Hepatocyte (in vitro differentiated cells): ENCODE data around the gene PALD1. TPM values are rescaled to one million over a fixed set of nuclear protein-coding genes. Genes with fewer than 3 reads are reported as not detected.

ENCODE experiments used
- DNase-seq: peaks from one replicate; pipeline ENCODE4 v3.0.0-alpha.2; 2016; ENCODE audit warnings: low spot score
- H2AFZ ChIP-seq: fragments of 200-600 bp; sonication (generic); 2 replicates; pipeline ENCODE4 v1.6.0; 2016; ENCODE audit warnings: antibody characterized with exemption, mild to moderate bottlenecking
- H3K27ac ChIP-seq: fragments of 200-600 bp; sonication (generic); 2 replicates; pipeline ENCODE4 v1.5.1; 2016; ENCODE audit warnings: mild to moderate bottlenecking
- H3K27me3 ChIP-seq: fragments of 200-600 bp; sonication (generic); 2 replicates; pipeline ENCODE4 v1.6.1; 2016
- H3K36me3 ChIP-seq: fragments of 200-600 bp; sonication (generic); replicated peaks from 2 replicates; pipeline ENCODE4 v1.5.1; 2016; ENCODE audit warnings: low read depth; ENCODE audit not compliant: insufficient read depth
- H3K4me1 ChIP-seq: fragments of 200-600 bp; sonication (generic); 2 replicates; pipeline ENCODE4 v1.5.1; 2016; ENCODE audit warnings: mild to moderate bottlenecking, moderate library complexity; ENCODE audit not compliant: insufficient read depth
- H3K4me2 ChIP-seq: fragments of 200-600 bp; sonication (generic); 2 replicates; pipeline ENCODE4 v1.6.0; 2016
- H3K4me3 ChIP-seq: fragments of 200-600 bp; sonication (generic); 2 replicates; pipeline ENCODE4 v1.5.1; 2016; ENCODE audit warnings: mild to moderate bottlenecking
- H3K79me2 ChIP-seq: fragments of 200-600 bp; sonication (generic); 2 replicates; pipeline ENCODE4 v1.6.0; 2017; ENCODE audit warnings: mild to moderate bottlenecking
- H3K9me2 ChIP-seq: fragments of 200-600 bp; sonication (generic); replicated peaks from 2 replicates; pipeline ENCODE4 v1.6.0; 2017; ENCODE audit warnings: mild to moderate bottlenecking; ENCODE audit not compliant: insufficient read depth
- H3K9me3 ChIP-seq: fragments of 200-600 bp; sonication (generic); 2 replicates; pipeline ENCODE4 v1.5.1; 2016; ENCODE audit warnings: low read depth, mild to moderate bottlenecking
- H4K20me1 ChIP-seq: fragments of 200-600 bp; sonication (generic); 2 replicates; pipeline ENCODE4 v1.6.0; 2016; ENCODE audit warnings: mild to moderate bottlenecking; ENCODE audit not compliant: insufficient read depth, poor library complexity, severe bottlenecking
- EZH2 ChIP-seq: fragments of 200-600 bp; sonication (generic); IDR thresholded peaks from 2 replicates; pipeline ENCODE4 v1.6.1; 2016; ENCODE audit warnings: antibody characterized with exemption, mild to moderate bottlenecking, borderline replicate concordance
- EZH2phosphoT487 ChIP-seq: fragments of 200-600 bp; sonication (generic); IDR thresholded peaks from one replicate; pipeline ENCODE4 v1.6.1; 2018; ENCODE audit warnings: antibody characterized with exemption, mild to moderate bottlenecking, low read depth, moderate library complexity; ENCODE audit not compliant: unreplicated experiment, severe bottlenecking
- WGBS: methylation state at CpG from one replicate; pipeline ENCODE4 v1.1.6; 2016; ENCODE audit warnings: low lambda C conversion rate; ENCODE audit errors: missing lambda C conversion rate; 5-methylcytosine and 5-hydroxymethylcytosine counted together
- polyA plus RNA-seq: library from polyadenylated mRNA; unstranded; fragments of >200 nt; fragmentation: Nextera tagmentation; extraction: Ambion mirVana; gene quantifications from 2 replicates; pipeline ENCODE4 v1.2.1, GENCODE V29; 2016
- total RNA-seq: library from RNA; depleted of rRNA; stranded (reverse); fragments of >200 nt; gene quantifications from 2 replicates; pipeline ENCODE4 v1.2.3, GENCODE V29; 2014
- TF ChIP-seq, protein P1 (sequence below): fragments of 200-600 bp; sonication (generic); IDR thresholded peaks from 2 replicates; pipeline ENCODE4 v1.5.1; 2016; ENCODE audit warnings: antibody characterized with exemption, mild to moderate bottlenecking; ENCODE audit not compliant: poor library complexity

The PALD1 gene
- total and polyA plus RNA-seq, 2 experiments from 2014 or later, result 1.3 to 2.2 TPM

- Histone ChIP-seq H3K9me3 (no peaks in the 10 kb centered on the region), H4K20me1 (no peaks in the 10 kb centered on the region), H3K4me3 (no peak overlapping the region), H3K27ac (no peak overlapping the region), H3K79me2 (no peaks in the 10 kb centered on the region), H2AFZ (no peak overlapping the region), H3K27me3 (no peaks in the 10 kb centered on the region), H3K4me2 (no peak overlapping the region), H3K4me1 (peaks cover 8% of the 10 kb centered on the region), H3K9me2 (no peaks in the 10 kb centered on the region), H3K36me3 (no peaks in the 10 kb centered on the region)
- no peak for DNase-seq
- 84% methylated on average over 6 of the region's 6 CpGs for WGBS
- TF ChIP-seq, protein P1, sequence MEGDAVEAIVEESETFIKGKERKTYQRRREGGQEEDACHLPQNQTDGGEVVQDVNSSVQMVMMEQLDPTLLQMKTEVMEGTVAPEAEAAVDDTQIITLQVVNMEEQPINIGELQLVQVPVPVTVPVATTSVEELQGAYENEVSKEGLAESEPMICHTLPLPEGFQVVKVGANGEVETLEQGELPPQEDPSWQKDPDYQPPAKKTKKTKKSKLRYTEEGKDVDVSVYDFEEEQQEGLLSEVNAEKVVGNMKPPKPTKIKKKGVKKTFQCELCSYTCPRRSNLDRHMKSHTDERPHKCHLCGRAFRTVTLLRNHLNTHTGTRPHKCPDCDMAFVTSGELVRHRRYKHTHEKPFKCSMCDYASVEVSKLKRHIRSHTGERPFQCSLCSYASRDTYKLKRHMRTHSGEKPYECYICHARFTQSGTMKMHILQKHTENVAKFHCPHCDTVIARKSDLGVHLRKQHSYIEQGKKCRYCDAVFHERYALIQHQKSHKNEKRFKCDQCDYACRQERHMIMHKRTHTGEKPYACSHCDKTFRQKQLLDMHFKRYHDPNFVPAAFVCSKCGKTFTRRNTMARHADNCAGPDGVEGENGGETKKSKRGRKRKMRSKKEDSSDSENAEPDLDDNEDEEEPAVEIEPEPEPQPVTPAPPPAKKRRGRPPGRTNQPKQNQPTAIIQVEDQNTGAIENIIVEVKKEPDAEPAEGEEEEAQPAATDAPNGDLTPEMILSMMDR, result no peak
- TF ChIP-seq EZH2phosphoT487, result no peak
- TF ChIP-seq EZH2, result no peak
Measured at GRCh38 chr10:70507966-70508365, 29.4 kb downstream of the PALD1 start.

GRCh38 chr10:70508912-70509756 is 30.6 kb downstream of the PALD1 start:
- 40% methylated on average over 14 of the region's 14 CpGs for WGBS
- no peak overlapping the region for H2AFZ ChIP-seq
- H4K20me1 ChIP-seq, result no peaks in the 10 kb centered on the region
- no peaks in the 10 kb centered on the region for H3K9me2 ChIP-seq
- no peaks in the 10 kb centered on the region for H3K36me3 ChIP-seq
- DNase-seq, result peak; percentile 34
- H3K27ac ChIP-seq, result no peak overlapping the region
- no peak overlapping the region for H3K4me2 ChIP-seq
- H3K4me1 ChIP-seq, result peaks cover 8% of the 10 kb centered on the region
- TF ChIP-seq EZH2phosphoT487 (no peak), EZH2 (no peak)
- TF ChIP-seq, protein P1, result no peak
- H3K4me3 ChIP-seq, result no peak overlapping the region
- H3K9me3 ChIP-seq, result no peaks in the 10 kb centered on the region
- no peaks in the 10 kb centered on the region for H3K79me2 ChIP-seq
- H3K27me3 ChIP-seq, result no peaks in the 10 kb centered on the region

- Histone ChIP-seq H3K4me2 (no peak overlapping the region), H3K9me2 (no peaks in the 10 kb centered on the region), H3K79me2 (no peaks in the 10 kb centered on the region), H3K4me1 (peaks cover 8% of the 10 kb centered on the region), H3K27ac (no peak overlapping the region), H3K27me3 (no peaks in the 10 kb centered on the region), H2AFZ (no peak overlapping the region), H3K4me3 (no peak overlapping the region), H4K20me1 (no peaks in the 10 kb centered on the region), H3K9me3 (no peaks in the 10 kb centered on the region), H3K36me3 (no peaks in the 10 kb centered on the region)
- TF ChIP-seq EZH2phosphoT487 (no peak), EZH2 (no peak)
- TF ChIP-seq, protein P1, result no peak
- DNase-seq, result no peak
- WGBS, result 93% methylated on average over 7 of the region's 7 CpGs
Measured at GRCh38 chr10:70509757-70510147, 31.2 kb downstream of the PALD1 start.
